GM23248 (cell line): Measurements from ENCODE around the gene PTPRT. TPM values are rescaled to one million over a fixed set of nuclear protein-coding genes. Genes with fewer than 3 reads are reported as not detected.

ENCODE experiments used
- DNase-seq: peaks from one replicate; pipeline ENCODE4 v3.0.0-alpha.2; 2015
- H2AFZ ChIP-seq: fragments of 200-600 bp; sonication (generic); 2 replicates; pipeline ENCODE4 v1.6.1; 2016; ENCODE audit warnings: antibody characterized with exemption
- H3F3A ChIP-seq: fragments of 200-600 bp; sonication (generic); 2 replicates; pipeline ENCODE4 v1.6.1; 2016; ENCODE audit warnings: mild to moderate bottlenecking, antibody characterized with exemption, mixed run types; ENCODE audit not compliant: insufficient read depth
- H3K27ac ChIP-seq: fragments of 200-600 bp; sonication (generic); 2 replicates; pipeline ENCODE4 v1.5.1; 2016; ENCODE audit warnings: mild to moderate bottlenecking
- H3K27me3 ChIP-seq: fragments of 200-600 bp; sonication (generic); replicated peaks from 2 replicates; pipeline ENCODE4 v1.6.1; 2016; ENCODE audit warnings: mild to moderate bottlenecking; ENCODE audit not compliant: insufficient read depth
- H3K36me3 ChIP-seq: fragments of 200-600 bp; sonication (generic); 2 replicates; pipeline ENCODE4 v1.6.1; 2016; ENCODE audit warnings: low read depth, mild to moderate bottlenecking
- H3K4me1 ChIP-seq: fragments of 200-600 bp; sonication (generic); 2 replicates; pipeline ENCODE4 v1.6.1; 2016; ENCODE audit warnings: mild to moderate bottlenecking; ENCODE audit not compliant: insufficient read depth
- H3K4me2 ChIP-seq: fragments of 200-600 bp; sonication (generic); one replicate; pipeline ENCODE4 v1.6.1; 2016; ENCODE audit warnings: mild to moderate bottlenecking; ENCODE audit not compliant: unreplicated experiment
- H3K4me3 ChIP-seq: fragments of 200-600 bp; sonication (generic); 2 replicates; pipeline ENCODE4 v1.5.1; 2016; ENCODE audit warnings: mild to moderate bottlenecking
- H3K79me2 ChIP-seq: fragments of 200-600 bp; sonication (generic); 2 replicates; pipeline ENCODE4 v1.6.1; 2016; ENCODE audit warnings: mild to moderate bottlenecking; ENCODE audit not compliant: insufficient read depth
- H3K9ac ChIP-seq: fragments of 200-600 bp; sonication (generic); 2 replicates; pipeline ENCODE4 v1.6.1; 2016; ENCODE audit warnings: mild to moderate bottlenecking
- H3K9me2 ChIP-seq: fragments of 200-600 bp; sonication (generic); 2 replicates; pipeline ENCODE4 v1.6.1; 2016; ENCODE audit warnings: mixed run types, mild to moderate bottlenecking, moderate library complexity; ENCODE audit not compliant: insufficient read depth
- H3K9me3 ChIP-seq: fragments of 200-600 bp; sonication (generic); one replicate; pipeline ENCODE4 v1.6.1; 2017; ENCODE audit warnings: low read depth
- H4K20me1 ChIP-seq: fragments of 200-600 bp; sonication (generic); 2 replicates; pipeline ENCODE4 v1.6.0; 2016; ENCODE audit not compliant: insufficient read depth
- EZH2 ChIP-seq: fragments of 200-600 bp; sonication (generic); IDR thresholded peaks from 2 replicates; pipeline ENCODE4 v1.6.1; 2018; ENCODE audit warnings: antibody characterized with exemption, mild to moderate bottlenecking; ENCODE audit not compliant: insufficient read depth, poor library complexity, severe bottlenecking
- EZH2phosphoT487 ChIP-seq: fragments of 200-600 bp; sonication (generic); IDR thresholded peaks from 2 replicates; pipeline ENCODE4 v1.6.1; 2018; ENCODE audit warnings: antibody characterized with exemption, moderate library complexity, mild to moderate bottlenecking, low read depth; ENCODE audit not compliant: insufficient read depth
- WGBS, 2 experiments: methylation state at CpG; one replicate each; pipeline ENCODE4 v1.1.6; 2015 to 2017; ENCODE audit warnings: low lambda C conversion rate in 2 of 2, low coverage in 1 of 2; ENCODE audit errors: missing lambda C conversion rate in 2 of 2; 5-methylcytosine and 5-hydroxymethylcytosine counted together
- in situ Hi-C: fragments of 300-500 bp; cut with MboI; formaldehyde crosslinking; loops from 2 replicates; pipeline ENCODE4 v1.15.0; 2020
- polyA plus RNA-seq: library from polyadenylated mRNA; unstranded; fragments of >200 nt; fragmentation: Nextera tagmentation; extraction: Ambion mirVana; gene quantifications from 2 replicates; pipeline ENCODE4 v1.2.1, GENCODE V29; 2016
- total RNA-seq: library from RNA; depleted of rRNA; stranded (reverse); fragments of >200 nt; shearing (Covaris generic); gene quantifications from 2 replicates; pipeline ENCODE4 v1.2.3, GENCODE V29; 2014

The PTPRT gene
- total and polyA plus RNA-seq, 2 experiments from 2014 or later, result not detected

DNA sequence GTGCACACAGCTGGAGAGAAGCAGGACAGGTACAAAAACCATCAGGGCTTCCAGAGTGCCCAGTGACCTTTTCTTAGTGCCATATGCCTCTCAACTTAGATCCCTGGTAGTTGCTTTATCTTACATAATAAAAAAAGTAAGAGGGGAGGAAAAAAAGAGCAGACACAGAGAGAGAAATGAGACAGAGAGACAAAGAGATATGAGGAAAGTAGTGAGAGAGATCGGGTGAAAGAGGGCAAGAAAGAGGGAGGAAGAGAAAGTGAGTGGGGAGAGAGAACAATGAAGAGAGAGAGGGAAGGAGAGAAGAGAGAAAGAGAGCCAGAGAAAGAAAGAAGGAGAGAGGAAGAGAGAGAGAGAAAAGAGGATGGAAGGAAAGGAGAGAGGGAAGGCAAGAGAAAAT is 131.6 kb downstream of the PTPRT start:
- Histone ChIP-seq H3K4me2 (no peak overlapping the region), H3K9me3 (no peaks in the 10 kb centered on the region), H3K4me3 (no peak overlapping the region), H3F3A (no peaks in the 10 kb centered on the region), H4K20me1 (no peaks in the 10 kb centered on the region), H3K36me3 (no peaks in the 10 kb centered on the region), H3K79me2 (no peaks in the 10 kb centered on the region), H3K27ac (no peak overlapping the region), H3K9ac (no peak overlapping the region), H2AFZ (no peak overlapping the region), H3K9me2 (no peaks in the 10 kb centered on the region), H3K4me1 (no peaks in the 10 kb centered on the region), H3K27me3 (no peaks in the 10 kb centered on the region)
- no peak for DNase-seq
- in situ Hi-C loops, result no loop called here
- no peak for TF ChIP-seq EZH2
- no peak for TF ChIP-seq EZH2phosphoT487
- WGBS, 2 experiments, result 2 to 11% methylated on average over 1 of the region's 1 CpG

DNA sequence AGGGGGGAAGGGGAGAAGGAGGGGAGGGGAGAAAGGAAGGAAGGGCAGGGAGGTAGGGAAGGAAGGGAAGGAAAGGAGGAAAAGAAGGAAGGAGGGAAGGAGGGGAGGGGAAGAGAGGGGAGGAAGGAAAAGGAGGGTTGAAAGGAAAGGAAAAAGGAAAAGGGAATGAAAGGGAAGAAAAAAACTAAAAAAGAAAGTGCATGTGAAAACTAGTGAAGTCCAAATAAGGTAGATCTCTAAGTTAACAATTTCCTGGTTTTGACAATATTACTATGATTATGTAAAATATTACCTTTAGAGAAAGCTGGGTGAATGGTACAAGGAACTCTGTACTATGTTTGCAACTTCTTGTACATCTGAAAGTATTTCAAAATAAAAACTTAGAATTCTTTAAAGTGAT is 132.4 kb downstream of the PTPRT start:
- Histone ChIP-seq H3K4me2 (no peak overlapping the region), H3K4me1 (no peaks in the 10 kb centered on the region), H3K9me2 (no peaks in the 10 kb centered on the region), H3K36me3 (no peaks in the 10 kb centered on the region), H3F3A (no peaks in the 10 kb centered on the region), H3K4me3 (no peak overlapping the region), H3K9me3 (no peaks in the 10 kb centered on the region), H3K27ac (no peak overlapping the region), H3K27me3 (no peaks in the 10 kb centered on the region), H4K20me1 (no peaks in the 10 kb centered on the region), H3K79me2 (no peaks in the 10 kb centered on the region), H2AFZ (no peak overlapping the region), H3K9ac (no peak overlapping the region)
- in situ Hi-C loops, result no loop called here
- TF ChIP-seq EZH2 (no peak), EZH2phosphoT487 (no peak)
- no peak for DNase-seq

DNA sequence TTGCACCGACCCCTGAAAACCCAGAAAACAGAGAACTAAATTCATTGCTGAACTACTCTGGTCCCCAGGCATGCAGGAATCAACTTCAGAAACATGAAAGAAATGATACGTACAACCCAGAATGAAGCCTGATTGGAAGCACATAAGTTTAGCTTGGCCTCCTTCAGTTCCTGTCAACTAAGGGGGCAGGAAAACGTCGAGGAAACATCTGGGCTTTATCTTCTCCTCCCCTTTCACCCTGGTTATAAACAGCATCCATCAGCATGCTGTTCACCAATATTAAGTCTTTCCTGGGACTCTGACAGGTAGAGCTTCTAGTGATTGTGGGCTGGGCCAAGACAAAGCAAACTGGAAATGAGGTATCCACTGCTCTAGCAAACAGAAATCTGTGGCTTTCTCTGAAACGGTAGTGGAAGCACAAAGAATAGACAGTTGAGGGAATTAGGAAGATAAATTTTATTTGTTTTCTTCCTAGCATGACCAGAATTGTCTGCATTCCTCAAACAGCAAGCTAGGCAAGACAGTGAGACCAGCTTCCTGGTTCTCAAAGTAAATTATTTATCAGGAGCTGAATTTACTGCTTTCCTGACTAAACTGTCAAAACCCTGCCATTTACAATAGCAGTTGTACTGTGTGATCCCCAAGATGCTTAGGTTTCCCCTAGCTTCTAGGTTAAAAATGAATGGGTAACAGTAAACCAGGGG is 134.4 kb downstream of the PTPRT start:
- in situ Hi-C loops, result no loop called here
- Histone ChIP-seq H3K79me2 (no peaks in the 10 kb centered on the region), H3F3A (no peaks in the 10 kb centered on the region), H3K4me2 (no peak overlapping the region), H3K36me3 (no peaks in the 10 kb centered on the region), H3K4me3 (no peak overlapping the region), H4K20me1 (no peaks in the 10 kb centered on the region), H3K27ac (no peak overlapping the region), H3K27me3 (no peaks in the 10 kb centered on the region), H2AFZ (no peak overlapping the region), H3K9me3 (no peaks in the 10 kb centered on the region), H3K9ac (no peak overlapping the region), H3K4me1 (no peaks in the 10 kb centered on the region), H3K9me2 (no peaks in the 10 kb centered on the region)
- no peak for DNase-seq
- TF ChIP-seq EZH2, result no peak
- no peak for TF ChIP-seq EZH2phosphoT487
- 9 to 10% methylated on average over 5 of the region's 5 CpGs for WGBS, 2 experiments

DNA sequence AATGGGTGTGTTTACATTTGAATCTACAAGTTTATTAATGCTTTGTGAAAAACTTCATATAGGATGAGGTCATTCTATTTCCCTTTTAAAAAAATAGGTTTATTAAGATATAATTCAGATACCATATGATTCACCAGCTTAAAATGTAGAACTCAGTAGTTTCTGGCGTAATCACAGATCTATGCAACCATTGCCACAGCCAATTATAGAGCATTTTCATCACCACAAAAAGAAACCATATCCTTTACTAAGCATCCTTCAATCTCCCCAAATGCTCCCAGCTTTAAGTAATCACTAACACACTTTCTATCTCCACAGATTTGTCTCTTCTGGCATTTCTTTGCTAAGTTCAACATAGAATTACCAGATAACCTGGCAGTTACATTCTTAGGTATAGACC is 137.2 kb downstream of the PTPRT start:
- no peaks in the 10 kb centered on the region for H4K20me1 ChIP-seq
- no peaks in the 10 kb centered on the region for H3K36me3 ChIP-seq
- TF ChIP-seq EZH2 (no peak), EZH2phosphoT487 (no peak)
- H3K27me3 ChIP-seq, result no peaks in the 10 kb centered on the region
- no peaks in the 10 kb centered on the region for H3F3A ChIP-seq
- no peak for DNase-seq
- no peak overlapping the region for H3K4me2 ChIP-seq
- no peaks in the 10 kb centered on the region for H3K79me2 ChIP-seq
- no peak overlapping the region for H2AFZ ChIP-seq
- H3K27ac ChIP-seq, result no peak overlapping the region
- H3K9ac ChIP-seq, result no peak overlapping the region
- H3K4me1 ChIP-seq, result no peaks in the 10 kb centered on the region
- no peak overlapping the region for H3K4me3 ChIP-seq
- WGBS, 2 experiments, result 0 to 13% methylated on average over 1 of the region's 1 CpG
- H3K9me2 ChIP-seq, result no peaks in the 10 kb centered on the region
- in situ Hi-C loops, result no loop called here
- no peaks in the 10 kb centered on the region for H3K9me3 ChIP-seq

DNA sequence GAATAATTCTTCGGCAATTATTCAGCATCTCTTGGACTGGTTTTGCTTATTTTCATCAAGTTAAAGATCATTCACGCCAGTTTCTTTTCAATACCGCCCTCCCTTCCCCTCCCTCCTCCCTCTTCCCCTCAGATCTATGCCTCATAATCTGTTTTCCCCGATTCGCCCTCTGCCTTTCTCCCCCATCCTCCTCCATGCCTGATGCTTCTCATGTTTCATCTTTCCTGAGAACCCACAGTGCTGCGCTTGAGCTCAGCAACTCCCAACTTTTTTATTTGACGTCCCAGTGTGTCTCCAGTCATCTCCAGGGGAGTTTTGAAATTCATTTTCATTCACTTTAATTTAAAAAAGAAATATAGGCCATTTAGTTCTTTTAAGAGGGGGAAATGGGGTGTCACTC is 142.7 kb downstream of the PTPRT start:
- H3K9me2 ChIP-seq, result no peaks in the 10 kb centered on the region
- H3K27me3 ChIP-seq, result no peaks in the 10 kb centered on the region
- H3K4me3 ChIP-seq, result no peak overlapping the region
- TF ChIP-seq EZH2 (no peak), EZH2phosphoT487 (no peak)
- no peaks in the 10 kb centered on the region for H3K4me1 ChIP-seq
- H3K9me3 ChIP-seq, result no peaks in the 10 kb centered on the region
- H3K79me2 ChIP-seq, result no peaks in the 10 kb centered on the region
- H3K9ac ChIP-seq, result no peak overlapping the region
- 0 to 2% methylated on average over 5 to 7 of the region's 7 CpGs for WGBS, 2 experiments
- H3K27ac ChIP-seq, result no peak overlapping the region
- DNase-seq, result no peak
- H3K36me3 ChIP-seq, result no peaks in the 10 kb centered on the region
- no peaks in the 10 kb centered on the region for H3F3A ChIP-seq
- H2AFZ ChIP-seq, result no peak overlapping the region
- in situ Hi-C loops, result no loop called here
- no peak overlapping the region for H3K4me2 ChIP-seq
- no peaks in the 10 kb centered on the region for H4K20me1 ChIP-seq
